OCI-LY3 (cell line): Measurements from ENCODE around the gene FBXW8.

ENCODE experiments used
- CTCF ChIP-seq: fragments of 200-600, 300-600 bp; sonication (generic); IDR thresholded peaks from 2 replicates; pipeline ENCODE4 v1.5.1; 2014; ENCODE audit warnings: antibody characterized with exemption, low read length, low read depth
- EZH2phosphoT487 ChIP-seq: fragments of 200-600 bp; shearing (Covaris generic); IDR thresholded peaks from 2 replicates; pipeline ENCODE4 v1.6.1; 2018; ENCODE audit warnings: antibody characterized with exemption, mixed run types, low read depth

GRCh38 chr12:117026921-117027250, 116.1 kb downstream of the FBXW8 start:
- TF ChIP-seq CTCF = no peak
- no peak for TF ChIP-seq EZH2phosphoT487
